Measurements from ENCODE around the gene DGCR6. TPM values are rescaled to one million over a fixed set of nuclear protein-coding genes. Genes with fewer than 3 reads are reported as not detected.
"Not testable (repeated sequence)": the region's sequence is repeated elsewhere in the genome, so short reads cannot be mapped to it uniquely, and the experiment has no call there.

Gene DGCR6
- total and polyA plus RNA-seq, 2 experiments from 2014 or later = 0.86 to 3.0 TPM

- H3K27ac ChIP-seq; H3F3A ChIP-seq (ENCODE audit: insufficient read depth); H3K4me2 ChIP-seq (ENCODE audit: unreplicated experiment); in situ Hi-C loops (cut with MboI); H3K9me3 ChIP-seq (ENCODE audit: low read depth); DNase-seq; H2AFZ ChIP-seq; H3K79me2 ChIP-seq (ENCODE audit: insufficient read depth); H3K36me3 ChIP-seq (ENCODE audit: low read depth); H4K20me1 ChIP-seq (ENCODE audit: insufficient read depth); H3K4me3 ChIP-seq; H3K4me1 ChIP-seq (ENCODE audit: insufficient read depth); H3K9ac ChIP-seq; H3K27me3 ChIP-seq (replicated peaks; ENCODE audit: insufficient read depth); H3K9me2 ChIP-seq (ENCODE audit: insufficient read depth): not testable (repeated sequence)
- no CpG with 5 or more reads among the region's 4 CpGs for WGBS, 2 experiments (ENCODE audit: low coverage in 1 of 2, low lambda C conversion rate in 2 of 2, missing lambda C conversion rate in 2 of 2)
Measured at GRCh38 chr22:18893775-18894174, 12.3 kb upstream of the DGCR6 start.

DNA sequence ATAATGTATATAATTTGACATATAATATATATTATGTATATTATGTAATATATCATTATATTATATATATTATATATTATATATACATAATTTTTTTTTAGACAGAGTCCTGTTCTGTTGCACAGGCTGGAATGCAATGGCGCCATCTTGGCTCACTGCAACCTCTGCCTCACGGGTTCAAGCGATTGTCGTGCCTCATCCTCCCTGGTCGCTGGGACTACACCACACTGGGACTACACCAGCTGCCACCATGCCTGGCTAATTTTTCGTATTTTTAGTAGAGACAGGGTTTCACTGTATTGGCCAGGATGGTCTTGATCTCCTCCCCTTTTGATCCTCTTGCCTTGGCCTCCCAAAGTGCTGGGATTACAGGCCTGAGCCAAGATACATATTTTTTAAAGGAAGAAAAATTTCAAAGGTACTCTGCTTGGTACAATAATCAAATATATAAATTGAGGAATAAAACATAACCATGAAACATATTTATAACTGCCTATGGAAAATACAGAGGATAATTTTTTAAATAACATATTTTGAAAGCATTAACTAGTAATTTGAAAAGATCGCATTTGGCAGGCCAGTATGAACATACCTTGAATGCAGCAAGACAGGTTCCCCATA, 10.0 kb upstream of the DGCR6 start:
- in situ Hi-C loops (cut with MboI); H3F3A ChIP-seq (ENCODE audit: insufficient read depth); H3K27me3 ChIP-seq (replicated peaks; ENCODE audit: insufficient read depth); H3K4me1 ChIP-seq (ENCODE audit: insufficient read depth); H3K4me2 ChIP-seq (ENCODE audit: unreplicated experiment); H2AFZ ChIP-seq; H4K20me1 ChIP-seq (ENCODE audit: insufficient read depth); H3K9me2 ChIP-seq (ENCODE audit: insufficient read depth); H3K27ac ChIP-seq; H3K9me3 ChIP-seq (ENCODE audit: low read depth); DNase-seq; H3K4me3 ChIP-seq; H3K36me3 ChIP-seq (ENCODE audit: low read depth); H3K9ac ChIP-seq; H3K79me2 ChIP-seq (ENCODE audit: insufficient read depth): not testable (repeated sequence)
- 59 to 68% methylated on average over 6 of the region's 7 CpGs for WGBS, 2 experiments (ENCODE audit: low coverage in 1 of 2, low lambda C conversion rate in 2 of 2, missing lambda C conversion rate in 2 of 2)

DNA sequence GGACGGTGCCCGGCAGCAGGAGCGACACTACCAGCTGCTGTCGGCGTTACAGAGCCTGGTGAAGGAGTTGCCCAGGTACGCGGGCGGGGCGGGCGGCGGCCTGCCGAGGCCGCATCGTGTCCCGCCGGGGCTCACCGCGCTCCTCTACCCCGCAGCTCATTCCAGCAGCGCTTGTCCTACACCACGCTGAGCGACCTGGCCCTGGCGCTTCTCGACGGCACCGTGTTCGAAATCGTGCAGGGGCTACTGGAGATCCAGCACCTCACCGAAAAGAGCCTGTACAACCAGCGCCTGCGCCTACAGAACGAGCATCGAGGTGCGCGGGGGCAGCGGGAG, 258 bp downstream of the DGCR6 start:
- H3K9me2 ChIP-seq (ENCODE audit: insufficient read depth); H3K27me3 ChIP-seq (replicated peaks; ENCODE audit: insufficient read depth); H3K4me2 ChIP-seq (ENCODE audit: unreplicated experiment); H3K4me1 ChIP-seq (ENCODE audit: insufficient read depth); DNase-seq; H4K20me1 ChIP-seq (ENCODE audit: insufficient read depth); H3F3A ChIP-seq (ENCODE audit: insufficient read depth); in situ Hi-C loops (cut with MboI); H3K27ac ChIP-seq; H3K9ac ChIP-seq; H2AFZ ChIP-seq; H3K9me3 ChIP-seq (ENCODE audit: low read depth); H3K79me2 ChIP-seq (ENCODE audit: insufficient read depth); H3K4me3 ChIP-seq; H3K36me3 ChIP-seq (ENCODE audit: low read depth): not testable (repeated sequence)
- no CpG with 5 or more reads among the region's 36 CpGs for WGBS, 2 experiments (ENCODE audit: low coverage in 1 of 2, low lambda C conversion rate in 2 of 2, missing lambda C conversion rate in 2 of 2)

GRCh38 chr22:18906896-18907295, 776 bp downstream of the DGCR6 start:
- in situ Hi-C loops (cut with MboI) = no loop called here
- Histone ChIP-seq H3K36me3 (ENCODE audit: low read depth) (no peaks in the 10 kb centered on the region), H3K9me3 (ENCODE audit: low read depth) (no peaks in the 10 kb centered on the region), H3K4me3 (no peak overlapping the region), H3K27ac (no peak overlapping the region), H3F3A (ENCODE audit: insufficient read depth) (no peaks in the 10 kb centered on the region), H3K9ac (no peak overlapping the region), H2AFZ (no peak overlapping the region), H4K20me1 (ENCODE audit: insufficient read depth) (no peaks in the 10 kb centered on the region), H3K79me2 (ENCODE audit: insufficient read depth) (no peaks in the 10 kb centered on the region), H3K9me2 (ENCODE audit: insufficient read depth) (no peaks in the 10 kb centered on the region), H3K4me2 (ENCODE audit: unreplicated experiment) (no peak overlapping the region), H3K4me1 (ENCODE audit: insufficient read depth) (no peaks in the 10 kb centered on the region), H3K27me3 (replicated peaks; ENCODE audit: insufficient read depth) (no peaks in the 10 kb centered on the region)
- no CpG with 5 or more reads among the region's 13 CpGs for WGBS, 2 experiments (ENCODE audit: low coverage in 1 of 2, low lambda C conversion rate in 2 of 2, missing lambda C conversion rate in 2 of 2)
- TF ChIP-seq EZH2 (IDR thresholded peaks at IDR 0.05; ENCODE audit: insufficient read depth, poor library complexity, severe bottlenecking) (no peak), EZH2phosphoT487 (IDR thresholded peaks at IDR 0.05; ENCODE audit: insufficient read depth, low read depth) (no peak)
- no peak for DNase-seq

DNA sequence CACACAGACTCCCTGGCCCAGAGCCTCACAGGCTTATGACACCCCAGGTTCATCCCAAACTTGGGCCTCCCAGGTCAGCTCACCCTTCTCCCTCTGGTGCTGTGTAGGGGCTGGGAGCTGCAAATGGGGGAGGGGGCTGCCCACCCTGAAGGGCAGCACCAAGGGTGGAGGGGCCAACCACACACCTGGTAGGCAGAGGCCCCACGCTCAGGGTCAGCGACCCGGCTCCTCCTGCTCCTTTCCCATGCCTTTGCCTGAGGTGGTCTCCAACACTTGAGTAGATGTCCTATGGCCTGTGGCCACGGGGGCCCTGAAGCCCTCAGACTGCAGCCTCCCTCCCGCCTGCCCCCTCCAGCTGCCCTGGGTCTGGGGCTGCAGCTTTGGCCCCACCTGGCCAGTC, 3.4 kb downstream of the DGCR6 start:
- DNase-seq = no peak
- no peak overlapping the region for H3K27ac ChIP-seq
- H3K9me2 ChIP-seq (ENCODE audit: insufficient read depth) = no peaks in the 10 kb centered on the region
- H3K27me3 ChIP-seq (replicated peaks; ENCODE audit: insufficient read depth) = no peaks in the 10 kb centered on the region
- no peak overlapping the region for H2AFZ ChIP-seq
- no peaks in the 10 kb centered on the region for H3F3A ChIP-seq (ENCODE audit: insufficient read depth)
- no peak overlapping the region for H3K4me2 ChIP-seq (ENCODE audit: unreplicated experiment)
- no peak for TF ChIP-seq EZH2phosphoT487 (IDR thresholded peaks at IDR 0.05; ENCODE audit: insufficient read depth, low read depth)
- TF ChIP-seq EZH2 (IDR thresholded peaks at IDR 0.05; ENCODE audit: insufficient read depth, poor library complexity, severe bottlenecking) = no peak
- H3K4me3 ChIP-seq = no peak overlapping the region
- H4K20me1 ChIP-seq (ENCODE audit: insufficient read depth) = no peaks in the 10 kb centered on the region
- no peak overlapping the region for H3K9ac ChIP-seq
- H3K79me2 ChIP-seq (ENCODE audit: insufficient read depth) = no peaks in the 10 kb centered on the region
- H3K9me3 ChIP-seq (ENCODE audit: low read depth) = no peaks in the 10 kb centered on the region
- H3K36me3 ChIP-seq (ENCODE audit: low read depth) = no peaks in the 10 kb centered on the region
- in situ Hi-C loops (cut with MboI) = no loop called here
- H3K4me1 ChIP-seq (ENCODE audit: insufficient read depth) = no peaks in the 10 kb centered on the region
- WGBS, 2 experiments (ENCODE audit: low coverage in 1 of 2, low lambda C conversion rate in 2 of 2, missing lambda C conversion rate in 2 of 2) = no CpG with 5 or more reads among the region's 5 CpGs

DNA sequence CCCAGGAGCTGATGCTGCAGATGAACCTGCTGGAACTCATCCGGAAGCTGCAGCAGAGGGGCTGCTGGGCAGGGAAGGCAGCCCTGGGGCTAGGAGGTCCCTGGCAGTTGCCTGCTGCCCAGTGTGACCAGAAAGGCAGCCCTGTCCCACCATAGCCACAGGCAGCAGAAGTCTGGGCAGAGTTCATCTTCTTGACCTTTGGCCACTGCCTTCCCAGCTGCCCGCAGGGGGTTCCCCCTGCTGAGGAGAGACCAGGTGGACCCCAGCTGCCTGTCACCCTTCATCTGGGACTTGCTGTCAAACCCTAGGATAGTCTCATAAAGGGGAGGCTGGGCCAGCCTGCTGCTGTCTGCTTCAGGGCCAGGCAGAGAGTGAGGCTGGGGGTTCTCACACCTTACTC, 5.4 kb downstream of the DGCR6 start:
- H3K9me3 ChIP-seq (ENCODE audit: low read depth); H3K27me3 ChIP-seq (replicated peaks; ENCODE audit: insufficient read depth); in situ Hi-C loops (cut with MboI); H2AFZ ChIP-seq; H3K36me3 ChIP-seq (ENCODE audit: low read depth); H3K79me2 ChIP-seq (ENCODE audit: insufficient read depth); H3K4me3 ChIP-seq; H3K27ac ChIP-seq; H3K4me1 ChIP-seq (ENCODE audit: insufficient read depth); H3K9me2 ChIP-seq (ENCODE audit: insufficient read depth); H3K4me2 ChIP-seq (ENCODE audit: unreplicated experiment); H3K9ac ChIP-seq; H4K20me1 ChIP-seq (ENCODE audit: insufficient read depth); H3F3A ChIP-seq (ENCODE audit: insufficient read depth); DNase-seq: not testable (repeated sequence)
- WGBS, 2 experiments (ENCODE audit: low coverage in 1 of 2, low lambda C conversion rate in 2 of 2, missing lambda C conversion rate in 2 of 2) = no CpG with 5 or more reads among the region's 2 CpGs

GRCh38 chr22:18912264-18912946, 6.3 kb downstream of the DGCR6 start:
- H4K20me1 ChIP-seq (ENCODE audit: insufficient read depth); in situ Hi-C loops (cut with MboI); H3K4me2 ChIP-seq (ENCODE audit: unreplicated experiment); H3K36me3 ChIP-seq (ENCODE audit: low read depth); H3F3A ChIP-seq (ENCODE audit: insufficient read depth); H3K27ac ChIP-seq; H3K4me3 ChIP-seq; H3K4me1 ChIP-seq (ENCODE audit: insufficient read depth); H3K27me3 ChIP-seq (replicated peaks; ENCODE audit: insufficient read depth); H3K79me2 ChIP-seq (ENCODE audit: insufficient read depth); H2AFZ ChIP-seq; H3K9ac ChIP-seq; DNase-seq; H3K9me3 ChIP-seq (ENCODE audit: low read depth); H3K9me2 ChIP-seq (ENCODE audit: insufficient read depth): not testable (repeated sequence)
- WGBS, 2 experiments (ENCODE audit: low coverage in 1 of 2, low lambda C conversion rate in 2 of 2, missing lambda C conversion rate in 2 of 2) = no CpG with 5 or more reads among the region's 10 CpGs
